ENCODE measurements around the gene TAF10. TPM values are rescaled to one million over a fixed set of nuclear protein-coding genes. Genes with fewer than 3 reads are reported as not detected.

TAF10 gene
- total RNA-seq, 1 experiment from 2014 or later: 99.9 TPM

Other genes with a start within 250 kb of the TAF10 start
- gene SMPD1, start 221.7 kb downstream of the TAF10 start, total RNA-seq (2014; rRNA removed): 71.8 and 75.2 TPM in 2 replicates
- 18.3 and 19.0 TPM in 2 replicates for gene APBB1, start 193.1 kb downstream of the TAF10 start, total RNA-seq (2014; rRNA removed)
- gene HPX, start 171.2 kb downstream of the TAF10 start, total RNA-seq (2014; rRNA removed): 0.13 TPM in 1 of 2 replicates, not detected in the other
- gene TRIM3, start 138.3 kb downstream of the TAF10 start, total RNA-seq (2014; rRNA removed): 23.7 and 29.4 TPM in 2 replicates
- gene ARFIP2, start 130.9 kb downstream of the TAF10 start, total RNA-seq (2014; rRNA removed): 66.0 and 66.3 TPM in 2 replicates
- gene TIMM10B, start 130.7 kb downstream of the TAF10 start, total RNA-seq (2014; rRNA removed): 25.4 and 28.8 TPM in 2 replicates
- 1.7 and 2.2 TPM in 2 replicates for gene DNHD1, start 114.9 kb downstream of the TAF10 start, total RNA-seq (2014; rRNA removed)
- gene RRP8, start 8.6 kb downstream of the TAF10 start, total RNA-seq (2014; rRNA removed): 16.5 and 19.5 TPM in 2 replicates
- gene ILK, start 8.4 kb downstream of the TAF10 start, total RNA-seq (2014; rRNA removed): 210 and 214 TPM in 2 replicates
- 22.1 and 36.1 TPM in 2 replicates for gene TPP1, start 7.2 kb upstream of the TAF10 start, total RNA-seq (2014; rRNA removed)
- 2.4 and 2.6 TPM in 2 replicates for gene DCHS1, start 43.6 kb upstream of the TAF10 start, total RNA-seq (2014; rRNA removed)
- 98.6 and 427 TPM in 2 replicates for gene MRPL17, start 71.1 kb upstream of the TAF10 start, total RNA-seq (2014; rRNA removed)
- 0.19 TPM in 1 of 2 replicates, not detected in the other for gene OR2AG2, start 159.8 kb upstream of the TAF10 start, total RNA-seq (2014; rRNA removed)
- gene OR2AG1, start 170.8 kb upstream of the TAF10 start, total RNA-seq (2014; rRNA removed): not detected in 2 replicates
- gene OR6A2, start 187.5 kb upstream of the TAF10 start, total RNA-seq (2014; rRNA removed): not detected in 2 replicates
- gene OR10A5, start 233.5 kb upstream of the TAF10 start, total RNA-seq (2014; rRNA removed): not detected in 2 replicates

Measured in LHCN-M2 (cell line).